Fibroblast of the aortic adventitia (primary cell): ENCODE results near the gene KCNIP1. TPM values are rescaled to one million over a fixed set of nuclear protein-coding genes. Genes with fewer than 3 reads are reported as not detected.

Source experiments
- DNase-seq: peaks from one replicate; pipeline ENCODE4 v3.0.0-alpha.2; 2010; ENCODE audit warnings: low read depth
- H3K4me3 ChIP-seq: 2 replicates; pipeline ENCODE4 v1.5.1; 2011; ENCODE audit warnings: low read depth, mild to moderate bottlenecking, control low read depth, low read length, moderate library complexity
- CTCF ChIP-seq: IDR thresholded peaks from 2 replicates; pipeline ENCODE4 v1.5.1; 2011; ENCODE audit warnings: mild to moderate bottlenecking, low read length, control low read depth, inconsistent platforms; ENCODE audit not compliant: insufficient read depth
- total RNA-seq: library from RNA; depleted of rRNA; stranded (reverse); fragments of >200 nt; gene quantifications from 2 replicates; pipeline ENCODE4 v1.2.3, GENCODE V29; 2012; ENCODE audit warnings: low replicate concordance

Gene KCNIP1
- total RNA-seq, 1 donor = not detected

DNA sequence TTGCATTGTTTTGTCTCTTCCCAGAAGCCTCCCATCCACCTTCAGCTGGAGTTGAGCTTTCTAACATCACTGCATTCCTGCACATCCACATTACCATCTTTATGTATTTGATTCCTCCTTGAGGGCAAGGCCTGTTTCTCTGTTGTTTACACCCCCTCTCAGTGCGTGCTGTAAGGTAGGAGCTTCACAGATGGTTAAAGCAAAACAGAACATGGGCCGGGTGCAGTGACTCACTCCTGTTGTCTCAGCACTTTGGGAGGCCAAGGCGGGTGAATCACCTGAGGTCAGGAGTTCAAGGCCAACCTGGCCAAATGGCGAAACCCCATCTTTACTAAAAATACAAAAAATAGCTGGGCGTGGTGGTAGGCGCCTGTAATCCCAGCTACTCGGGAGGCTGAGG, 110.9 kb downstream of the KCNIP1 start:
- TF ChIP-seq CTCF = no peak
- DNase-seq = no peak
- H3K4me3 ChIP-seq = no peak overlapping the region

DNA sequence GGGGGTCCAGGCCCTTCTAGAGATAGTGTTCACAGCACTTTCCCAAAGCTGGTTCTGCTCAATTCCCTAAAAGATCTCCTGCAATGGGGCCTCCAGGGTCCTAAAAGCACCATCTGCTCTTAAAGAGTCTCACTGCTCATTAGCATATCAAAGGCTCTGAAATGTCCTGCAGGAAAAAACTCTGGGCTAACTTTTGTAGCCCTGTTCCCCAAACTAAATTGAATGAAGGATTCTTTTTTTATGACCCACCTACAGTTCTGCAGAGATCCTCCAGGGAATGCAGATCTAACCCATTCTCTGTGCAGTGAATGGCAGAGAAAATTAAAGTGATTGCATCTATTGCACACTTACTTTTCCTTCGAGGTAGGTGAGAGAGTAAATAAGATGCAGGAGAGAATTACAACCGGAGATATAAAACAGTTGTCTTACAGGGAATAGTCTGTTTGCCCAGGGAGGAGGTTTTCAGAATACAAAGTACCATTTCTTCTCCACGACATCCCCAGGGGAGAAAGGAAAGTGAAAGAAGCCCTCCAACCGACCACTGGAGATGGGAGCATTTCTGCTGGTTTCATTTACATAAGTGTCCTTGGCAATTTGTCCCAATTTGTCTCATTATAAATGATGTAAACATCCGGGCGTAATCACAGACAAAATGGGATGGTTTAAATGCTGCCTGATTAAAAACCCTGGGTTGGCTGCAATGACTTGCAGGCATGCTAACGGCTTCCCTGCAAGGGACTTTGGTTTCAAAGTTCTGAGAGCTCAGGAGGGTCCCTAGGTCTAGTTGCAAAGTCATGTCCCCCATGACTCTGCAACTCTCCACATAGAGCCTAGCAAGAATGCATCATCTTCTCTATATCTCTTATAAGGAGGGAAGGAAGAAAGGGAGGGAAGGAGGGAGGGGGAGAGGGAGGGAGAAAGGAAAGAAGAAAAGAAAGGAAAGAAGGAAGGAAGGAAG, 114.0 kb downstream of the KCNIP1 start:
- DNase-seq = no peak
- TF ChIP-seq CTCF = no peak
- H3K4me3 ChIP-seq = no peak overlapping the region

GRCh38 chr5:170619869-170620268, 116.0 kb downstream of the KCNIP1 start:
- no peak for DNase-seq
- no peak for TF ChIP-seq CTCF
- no peak overlapping the region for H3K4me3 ChIP-seq

GRCh38 chr5:170622933-170623332, 119.1 kb downstream of the KCNIP1 start:
- no peak overlapping the region for H3K4me3 ChIP-seq
- TF ChIP-seq CTCF = no peak
- DNase-seq = no peak

GRCh38 chr5:170623576-170624181, 119.9 kb downstream of the KCNIP1 start:
- no peak overlapping the region for H3K4me3 ChIP-seq
- peak; percentile 42 for DNase-seq
- peak; percentile 57 for TF ChIP-seq CTCF

DNA sequence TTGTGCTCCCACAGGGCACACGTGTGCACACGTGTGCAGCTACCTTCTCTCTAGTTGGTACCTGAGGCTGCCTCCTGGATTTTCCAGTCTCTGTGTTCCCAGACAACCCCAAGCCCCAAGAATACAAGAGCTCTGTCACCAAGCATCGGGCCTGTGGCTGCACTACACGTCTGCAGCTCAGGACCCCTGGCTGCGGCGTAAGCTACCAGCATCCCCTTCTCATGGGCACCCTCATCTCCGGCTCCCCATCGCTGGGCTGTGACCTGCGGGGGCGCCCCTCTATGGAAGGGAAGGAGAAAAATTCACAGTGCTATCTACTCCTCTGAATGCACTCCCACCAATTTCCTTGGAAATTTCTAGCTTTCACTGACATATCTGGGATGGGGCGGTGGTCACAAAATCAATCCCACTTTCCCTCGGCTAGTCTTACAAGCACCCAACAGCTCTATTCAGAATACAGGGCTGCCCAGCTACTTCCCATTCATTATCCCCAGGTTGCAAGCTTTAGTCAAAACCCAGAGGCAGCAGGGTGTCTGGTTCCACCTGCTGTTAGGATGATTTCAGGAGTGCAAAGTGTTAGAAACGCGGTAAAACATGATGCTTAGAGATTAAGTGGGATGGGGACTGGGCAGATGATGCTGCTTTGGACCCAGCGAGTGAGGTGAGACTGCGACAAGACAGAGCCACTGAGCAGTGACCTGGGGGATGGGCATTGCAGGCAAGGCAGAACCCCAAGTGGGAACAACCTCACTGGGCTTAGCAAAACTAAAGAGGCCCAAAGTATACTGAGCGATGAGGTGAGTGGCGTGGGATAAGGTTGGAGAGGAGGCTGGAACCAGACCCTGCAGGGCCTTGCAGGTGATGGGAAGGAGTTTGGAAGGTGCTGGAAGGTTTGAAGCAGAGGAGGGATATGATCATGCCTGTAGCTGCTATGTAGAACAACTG, 121.7 kb downstream of the KCNIP1 start:
- H3K4me3 ChIP-seq = no peak overlapping the region
- no peak for DNase-seq
- TF ChIP-seq CTCF = no peak
